Stimulated activated CD8-positive, alpha-beta memory T cell treated with anti-CD3 and anti-CD28 coated beads, Interleukin-15, amount 100 ng/mL, for 48 hours (primary cell): Measurements from ENCODE around the gene ABHD12.

ENCODE experiments used
- DNase-seq, 2 donors: peaks; one replicate each; pipeline ENCODE4 v3.0.0-alpha.2; 2020; ENCODE audit warnings: low read depth in 2 of 2

The ABHD12 gene

GRCh38 chr20:25257756-25258475, 132.7 kb downstream of the ABHD12 start:
- no peak for DNase-seq

- DNase-seq, result no peak
These were observed 133.5 kb downstream of the ABHD12 start for GRCh38 chr20:25257130-25257529.

DNA sequence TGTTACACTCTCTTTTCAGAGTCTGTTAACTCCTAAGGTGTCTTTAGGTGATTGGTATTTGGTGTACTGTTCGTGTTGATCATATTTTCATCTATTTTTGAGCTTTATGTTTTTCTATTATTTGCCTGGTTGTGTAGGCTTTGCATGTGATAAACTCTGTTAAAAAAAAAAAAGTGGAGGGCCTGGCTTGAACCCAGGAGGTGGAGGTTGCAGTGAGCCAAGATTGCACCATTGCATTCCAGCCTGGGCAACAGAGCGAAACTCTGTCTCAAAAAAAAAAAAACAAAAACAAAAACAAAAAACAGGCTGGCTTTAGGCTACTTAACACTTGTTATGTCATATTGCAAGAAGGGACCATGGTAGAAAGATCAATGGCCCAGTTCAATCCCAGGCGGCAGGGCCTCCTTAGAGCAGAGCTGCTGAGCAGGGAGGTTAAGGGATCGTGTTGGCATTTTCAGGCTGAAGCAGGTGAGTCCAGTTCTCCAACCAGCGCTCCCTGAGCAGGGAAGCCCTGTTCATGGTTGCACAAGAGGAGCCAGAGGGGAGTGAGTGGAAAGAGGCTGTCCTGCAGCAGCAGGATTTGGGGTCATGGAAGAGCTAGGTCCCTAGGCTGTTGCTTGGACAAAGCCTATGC, 134.3 kb downstream of the ABHD12 start:
- no peak for DNase-seq

DNA sequence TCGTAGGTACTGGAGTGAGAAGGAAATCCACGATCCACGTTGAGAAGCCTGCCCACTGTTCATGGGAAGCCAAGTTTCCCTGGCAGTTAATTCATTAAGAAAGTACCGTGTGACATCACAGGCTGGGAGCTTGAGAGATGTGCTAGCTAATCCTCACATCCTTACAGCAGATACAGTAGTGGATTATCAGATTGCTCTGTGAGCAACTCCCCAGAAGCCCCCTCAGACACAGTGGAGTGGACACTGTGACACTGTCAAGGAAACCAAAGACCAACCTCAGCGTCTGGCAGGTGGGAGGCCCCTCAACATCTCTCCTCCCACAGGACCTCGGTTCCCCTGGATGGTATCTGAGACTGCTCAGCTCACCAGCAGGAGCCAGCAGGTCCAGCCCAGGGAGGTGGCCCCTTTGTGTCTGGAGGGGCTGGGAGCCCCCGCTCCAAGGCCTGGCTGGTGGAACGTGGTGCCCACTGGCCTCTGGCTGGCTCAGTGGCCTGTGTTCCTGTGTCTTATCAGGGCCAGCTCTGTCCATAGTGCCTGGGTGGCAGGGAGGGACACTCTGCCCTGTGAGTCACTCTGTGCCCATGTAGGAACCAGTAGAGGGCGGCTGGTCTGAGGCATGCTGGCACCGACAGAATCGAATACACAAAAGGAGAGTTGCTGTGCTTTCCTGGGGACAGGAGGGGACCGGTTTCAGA, 135.5 kb downstream of the ABHD12 start:
- DNase-seq, result no peak

DNA sequence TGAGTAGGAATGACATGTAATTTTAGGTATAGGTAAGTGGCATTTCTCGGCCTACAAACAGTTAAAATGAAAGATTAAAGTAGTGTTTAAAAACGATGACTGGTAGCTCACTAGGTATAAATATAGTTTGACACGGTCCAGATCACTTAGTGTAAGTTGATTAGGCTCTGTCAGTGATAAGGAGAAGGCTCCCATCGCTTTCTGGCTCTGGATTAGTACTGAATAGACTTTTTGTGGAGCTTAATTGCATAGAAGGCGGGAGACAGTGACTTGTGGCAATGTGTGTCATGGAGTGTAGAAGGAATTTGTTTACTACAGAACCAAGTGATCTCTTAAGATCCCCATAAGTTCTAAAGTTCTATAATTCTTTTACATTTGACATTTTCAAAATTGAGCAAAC, 136.1 kb downstream of the ABHD12 start:
- no peak for DNase-seq

GRCh38 chr20:25253606-25254275, 136.9 kb downstream of the ABHD12 start:
- DNase-seq, result no peak

- no peak for DNase-seq
These were observed 137.8 kb downstream of the ABHD12 start for GRCh38 chr20:25252686-25253421.

DNA sequence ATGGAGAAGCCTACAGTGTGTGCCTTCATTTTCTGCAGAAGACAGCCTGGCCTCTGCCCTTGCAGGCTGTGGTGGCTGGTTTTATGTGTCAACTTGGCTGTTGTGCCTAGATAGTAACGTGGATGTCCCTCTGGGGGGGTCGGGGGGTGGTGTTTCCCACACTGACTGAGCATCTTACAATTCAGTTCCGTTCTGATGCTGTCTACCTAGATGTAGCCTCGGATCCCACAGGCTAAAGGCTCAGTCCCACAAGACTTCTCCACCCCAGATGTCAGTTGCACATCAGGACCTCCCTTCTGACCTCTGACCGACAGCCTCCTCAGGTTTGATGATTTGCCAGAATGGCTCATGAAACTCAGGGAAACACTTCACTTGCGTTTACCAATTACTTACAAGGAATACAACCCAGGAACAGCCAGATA, 138.4 kb downstream of the ABHD12 start:
- no peak for DNase-seq

DNA sequence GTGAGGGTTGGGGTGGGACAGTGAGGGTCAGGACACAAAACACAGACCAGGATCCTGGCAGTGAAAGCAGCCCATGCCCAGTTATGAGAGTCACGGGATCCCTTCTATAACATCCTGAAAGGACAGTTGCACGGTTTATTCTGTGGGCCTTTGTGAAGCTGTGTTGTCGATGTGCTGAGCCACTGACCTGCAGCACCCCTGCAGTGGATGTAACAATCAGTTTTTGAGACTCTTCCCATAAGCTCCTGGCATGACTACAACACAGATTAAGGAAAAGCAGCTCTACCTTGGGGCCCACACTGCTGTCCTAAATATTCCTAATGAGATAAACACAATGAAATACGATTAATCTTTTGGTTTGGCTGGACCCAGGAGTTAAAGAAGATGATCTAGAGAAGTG, 139.1 kb downstream of the ABHD12 start:
- no peak for DNase-seq

- no peak for DNase-seq
These were observed 139.6 kb downstream of the ABHD12 start for GRCh38 chr20:25251019-25251418.

DNA sequence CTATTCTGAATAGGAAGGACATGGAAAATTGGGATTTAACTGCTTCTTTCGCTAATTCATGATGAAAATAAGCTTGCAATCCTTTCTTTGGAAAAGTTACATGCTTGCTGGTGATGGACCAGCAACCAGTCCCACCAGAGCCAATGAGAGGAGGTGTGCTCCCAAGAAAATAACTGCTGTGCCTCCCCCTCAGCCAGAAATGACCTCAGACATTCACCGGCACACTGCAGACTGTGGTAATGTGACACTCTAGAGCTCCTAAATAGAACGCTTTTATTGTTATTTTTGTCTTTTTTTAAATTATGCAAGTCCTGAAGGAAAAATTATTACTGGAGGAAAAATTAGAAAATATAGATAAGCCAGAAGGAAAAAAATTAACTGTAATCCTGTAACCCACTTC, 140.1 kb downstream of the ABHD12 start:
- no peak for DNase-seq
